IMR-90 (cell line): Measurements from ENCODE around the gene RSRC2. TPM values are rescaled to one million over a fixed set of nuclear protein-coding genes. Genes with fewer than 3 reads are reported as not detected.

Source experiments
- ATAC-seq: fragments of 200-7000 bp; cut with Tn5 transposase; 2 replicates; pipeline ENCODE4 v1.9.1; 2020; ENCODE audit warnings: low read depth, mild to moderate bottlenecking, moderate library complexity
- BruUV-seq: library from RNA; stranded (reverse); fragments of 400-500 nt; replicated peaks from 2 replicates; lab custom pipeline; 2021; lab: Mats Ljungman, UMichigan
- CTCF ChIA-PET: fragments of 300-600 bp; formaldehyde crosslinking; extraction: SDS; loops from one replicate; lab custom pipeline; 2021; ENCODE audit warnings: antibody characterized with exemption; lab: Yijun Ruan, JAX
- POLR2A ChIA-PET: fragments of 300-600 bp; sonication (Branson Sonifier 250); formaldehyde crosslinking; loops from one replicate; lab custom pipeline; 2022; ENCODE audit warnings: antibody characterized with exemption; ENCODE audit not compliant: unreplicated experiment; lab: Charles Lee
- DNase-seq: peaks from one replicate; pipeline ENCODE4 v3.0.0; 2013
- H2AFZ ChIP-seq: replicated peaks from 2 replicates; pipeline ENCODE3; 2013; ENCODE audit warnings: low read length, mild to moderate bottlenecking; ENCODE audit not compliant: poor library complexity
- H2AK5ac ChIP-seq: 2 replicates; pipeline ENCODE4 v1.6.1; 2013; ENCODE audit warnings: low read depth, low read length, inconsistent platforms
- H2AK9ac ChIP-seq: replicated peaks from 2 replicates; pipeline ENCODE3; 2013; ENCODE audit warnings: mild to moderate bottlenecking, low read depth, low read length, moderate library complexity; ENCODE audit not compliant: poor library complexity
- H2BK120ac ChIP-seq: 2 replicates; pipeline ENCODE4 v1.6.1; 2013; ENCODE audit warnings: low read depth, low read length, inconsistent platforms
- H2BK15ac ChIP-seq: 3 replicates; pipeline ENCODE4 v1.6.1; 2013; ENCODE audit warnings: low read depth, low read length, inconsistent platforms
- H2BK20ac ChIP-seq: 2 replicates; pipeline ENCODE4 v1.6.1; 2013; ENCODE audit warnings: low read depth, mild to moderate bottlenecking, inconsistent platforms, low read length, moderate library complexity
- H2BK5ac ChIP-seq: 2 replicates; pipeline ENCODE4 v1.6.1; 2013; ENCODE audit warnings: mild to moderate bottlenecking, low read depth, low read length, inconsistent platforms; ENCODE audit not compliant: poor library complexity, severe bottlenecking
- H3K14ac ChIP-seq: replicated peaks from 2 replicates; pipeline ENCODE4 v1.6.1; 2013; ENCODE audit warnings: low read depth, low read length, inconsistent platforms
- H3K18ac ChIP-seq: 2 replicates; pipeline ENCODE4 v1.6.1; 2013; ENCODE audit warnings: low read depth, low read length, control low read depth
- H3K23ac ChIP-seq: 2 replicates; pipeline ENCODE4 v1.6.1; 2013; ENCODE audit warnings: low read depth, low read length, inconsistent platforms
- H3K27ac ChIP-seq: 2 replicates; pipeline ENCODE4 v1.5.1; 2013; ENCODE audit warnings: mild to moderate bottlenecking, control low read depth, low read length; ENCODE audit not compliant: insufficient read depth
- H3K27me3 ChIP-seq: 2 replicates; pipeline ENCODE4 v1.6.1; 2013; ENCODE audit warnings: low read length; ENCODE audit not compliant: control insufficient read depth, insufficient read depth
- H3K36me3 ChIP-seq: 2 replicates; pipeline ENCODE4 v1.6.1; 2013; ENCODE audit warnings: low read length, mixed read lengths; ENCODE audit not compliant: control insufficient read depth, insufficient read depth
- H3K4ac ChIP-seq: 2 replicates; pipeline ENCODE4 v1.6.1; 2013; ENCODE audit warnings: low read depth, low read length, inconsistent platforms
- H3K4me1 ChIP-seq: 2 replicates; pipeline ENCODE4 v1.6.1; 2013; ENCODE audit warnings: low read length, mixed read lengths; ENCODE audit not compliant: control insufficient read depth, insufficient read depth
- H3K4me2 ChIP-seq: 2 replicates; pipeline ENCODE4 v1.6.1; 2013; ENCODE audit warnings: low read depth, mild to moderate bottlenecking, control low read depth, low read length, moderate library complexity
- H3K4me3 ChIP-seq: 2 replicates; pipeline ENCODE4 v1.5.1; 2013; ENCODE audit warnings: low read depth, mild to moderate bottlenecking, control low read depth, low read length, moderate library complexity; ENCODE audit not compliant: insufficient read depth
- H3K56ac ChIP-seq: 2 replicates; pipeline ENCODE4 v1.6.1; 2013; ENCODE audit warnings: low read length, inconsistent platforms; ENCODE audit not compliant: insufficient read depth; ENCODE audit errors: extremely low read depth
- H3K79me1 ChIP-seq, 2 experiments: 2 replicates each; pipeline ENCODE4 v1.6.1; 2013; ENCODE audit warnings: low read length in 2 of 2, inconsistent platforms in 1 of 2, low read depth in 1 of 2
- H3K9ac ChIP-seq: 2 replicates; pipeline ENCODE4 v1.6.1; 2013; ENCODE audit warnings: low read depth, low read length, control low read depth
- H3K9me1 ChIP-seq: 2 replicates; pipeline ENCODE4 v1.6.1; 2013; ENCODE audit warnings: low read length, inconsistent platforms; ENCODE audit not compliant: insufficient read depth
- H3K9me3 ChIP-seq: 2 replicates; pipeline ENCODE4 v1.6.1; 2013; ENCODE audit warnings: low read length; ENCODE audit not compliant: control insufficient read depth, insufficient read depth
- H4K20me1 ChIP-seq: 2 replicates; pipeline ENCODE4 v1.6.1; 2013; ENCODE audit warnings: low read length, inconsistent platforms; ENCODE audit not compliant: insufficient read depth
- H4K5ac ChIP-seq: 2 replicates; pipeline ENCODE4 v1.6.1; 2013; ENCODE audit warnings: mild to moderate bottlenecking, low read depth, low read length, control low read depth
- H4K8ac ChIP-seq, 2 experiments: 2 replicates each; pipeline ENCODE4 v1.6.1; 2013; ENCODE audit warnings: low read depth in 2 of 2, low read length in 2 of 2, control low read depth in 1 of 2, inconsistent platforms in 1 of 2
- H4K91ac ChIP-seq: 2 replicates; pipeline ENCODE4 v1.6.1; 2013; ENCODE audit warnings: low read depth, low read length, inconsistent platforms; ENCODE audit not compliant: insufficient read depth
- BHLHE40 ChIP-seq: fragments of 150-350 bp; IDR thresholded peaks from 2 replicates; pipeline ENCODE4 v1.6.1; 2016; ENCODE audit warnings: mild to moderate bottlenecking, low read depth, low read length
- CEBPB ChIP-seq: IDR thresholded peaks from 2 replicates; pipeline ENCODE4 v1.6.1; 2012; ENCODE audit warnings: low read depth, low read length, improper control_type of control experiment
- CHD1 ChIP-seq: IDR thresholded peaks from 2 replicates; pipeline ENCODE4 v1.6.1; 2012; ENCODE audit warnings: low read depth, low read length, improper control_type of control experiment
- CTCF ChIP-seq: conservative IDR thresholded peaks from 2 replicates; pipeline ENCODE4 v1.5.1; 2012; ENCODE audit warnings: mild to moderate bottlenecking, low read depth, low read length, improper control_type of control experiment
- ELK1 ChIP-seq: fragments of 150-350 bp; IDR thresholded peaks from 2 replicates; pipeline ENCODE4 v1.6.1; 2016; ENCODE audit warnings: low read depth, mild to moderate bottlenecking, low read length, moderate library complexity, borderline replicate concordance
- FOS ChIP-seq: fragments of 150-350 bp; IDR thresholded peaks from 2 replicates; pipeline ENCODE4 v1.6.1; 2016; ENCODE audit warnings: low read depth, low read length
- MAFK ChIP-seq: IDR thresholded peaks from 2 replicates; pipeline ENCODE4 v1.6.1; 2012; ENCODE audit warnings: low read depth, low read length, improper control_type of control experiment
- MAZ ChIP-seq: IDR thresholded peaks from 2 replicates; pipeline ENCODE4 v1.6.1; 2012; ENCODE audit warnings: low read depth, mild to moderate bottlenecking, low read length, improper control_type of control experiment, moderate library complexity, borderline replicate concordance
- MXI1 ChIP-seq: IDR thresholded peaks from 2 replicates; pipeline ENCODE4 v1.6.1; 2012; ENCODE audit warnings: low read depth, mild to moderate bottlenecking, low read length, moderate library complexity, borderline replicate concordance
- NFE2L2 ChIP-seq: fragments of 150-350 bp; IDR thresholded peaks from 2 replicates; pipeline ENCODE4 v1.6.1; 2016; ENCODE audit warnings: low read depth, mild to moderate bottlenecking, low read length
- POLR2A ChIP-seq: IDR thresholded peaks from 2 replicates; pipeline ENCODE4 v1.6.1; 2012; ENCODE audit warnings: mild to moderate bottlenecking, low read depth, low read length
- RAD21 ChIP-seq: IDR thresholded peaks from 2 replicates; pipeline ENCODE4 v1.6.1; 2012; ENCODE audit warnings: low read length, improper control_type of control experiment
- RCOR1 ChIP-seq: IDR thresholded peaks from 2 replicates; pipeline ENCODE4 v1.6.1; 2012; ENCODE audit warnings: mild to moderate bottlenecking, low read length, improper control_type of control experiment; ENCODE audit not compliant: insufficient replicate concordance
- RFX5 ChIP-seq: IDR thresholded peaks from 2 replicates; pipeline ENCODE4 v1.8.0; 2012; ENCODE audit warnings: low read depth, mild to moderate bottlenecking, low read length, moderate library complexity
- SMC3 ChIP-seq: fragments of 150-350 bp; IDR thresholded peaks from 2 replicates; pipeline ENCODE4 v1.6.1; 2016; ENCODE audit warnings: low read depth, mild to moderate bottlenecking, antibody characterized with exemption, low read length, moderate library complexity
- USF2 ChIP-seq: fragments of 150-350 bp; IDR thresholded peaks from 2 replicates; pipeline ENCODE4 v1.6.1; 2017; ENCODE audit warnings: mild to moderate bottlenecking, antibody characterized with exemption, low read length, low read depth
- WGBS, 2 experiments: methylation state at CpG; one replicate each; pipeline versions ENCODE4 v1.1.5 to v1.1.7; 2013; ENCODE audit warnings: missing lambda C conversion rate in 2 of 2; ENCODE audit not compliant: insufficient read length in 1 of 2; ENCODE audit errors: extremely low coverage in 2 of 2; 5-methylcytosine and 5-hydroxymethylcytosine counted together
- dilution Hi-C: fragments of 300-500 bp; cut with HindIII; formaldehyde crosslinking; loops from one replicate; pipeline ENCODE4 v1.14.3; 2018; ENCODE audit warnings: low sequenced_read_pairs; ENCODE audit not compliant: unreplicated experiment
- in situ Hi-C: fragments of 300-500 bp; cut with MboI; formaldehyde crosslinking; loops from 3 replicates; pipeline ENCODE4 v1.14.3; 2019; ENCODE audit warnings: low sequenced_read_pairs, inconsistent platforms, mixed read lengths
- intact Hi-C: fragments of 100-400 bp; cut with micrococcal nuclease; formaldehyde crosslinking; loops from 2 replicates; pipeline ENCODE4 v1.10.0; 2022
- polyA plus RNA-seq, 3 experiments: library from polyadenylated mRNA; depleted of rRNA; stranded (reverse); fragments of >200 nt; gene quantifications; 2 replicates each; pipeline ENCODE4 v1.2.3, GENCODE V29; 2012; ENCODE audit warnings: low replicate concordance in 1 of 3
- total RNA-seq: library from RNA; depleted of rRNA; stranded (reverse); fragments of >200 nt; gene quantifications from 2 replicates; pipeline ENCODE4 v1.2.3, GENCODE V29; 2012

RSRC2 gene
- total and polyA plus RNA-seq, 2 of the 4 experiments (the other 2 are of a cell fraction), result 18.6 to 31.5 TPM

- no peak overlapping the region for H4K91ac ChIP-seq
- no peak overlapping the region for H3K23ac ChIP-seq
- no peak overlapping the region for H3K4ac ChIP-seq
- no peak overlapping the region for H2BK20ac ChIP-seq
- no peaks in the 10 kb centered on the region for H3K27me3 ChIP-seq
- no peak overlapping the region for H4K8ac ChIP-seq
- H4K20me1 ChIP-seq, result no peaks in the 10 kb centered on the region; the same call in 1 of the 2 replicates
- H2BK5ac ChIP-seq, result no peak overlapping the region
- no peak overlapping the region for H2BK120ac ChIP-seq
- peaks cover 2% of the 10 kb centered on the region for H3K4me1 ChIP-seq
- POLR2A ChIA-PET, result no interaction called here
- H4K5ac ChIP-seq, result no peak overlapping the region
- H2AK5ac ChIP-seq, result no peak overlapping the region
- intact Hi-C loops (no loop called here), dilution Hi-C loops (no loop called here), in situ Hi-C loops (no loop called here)
- H3K27ac ChIP-seq, result no peak overlapping the region
- no peak overlapping the region for H3K4me2 ChIP-seq
- peaks cover 5% of the 10 kb centered on the region; the same call in 1 of the 2 replicates for H3K9me1 ChIP-seq
- H3K56ac ChIP-seq, result no peak overlapping the region
- no peak for ATAC-seq
- no peaks in the 10 kb centered on the region for H3K9me3 ChIP-seq
- no peak overlapping the region for H3K9ac ChIP-seq
- H3K4me3 ChIP-seq, result no peak overlapping the region
- H2AFZ ChIP-seq, result no peak overlapping the region
- H2BK15ac ChIP-seq, result no peak overlapping the region
- no peak for DNase-seq
- H3K79me1 ChIP-seq, result peaks cover 5 to 33% of the 10 kb centered on the region in 2 experiments
- CTCF ChIA-PET, result interaction anchor here (0.9 kb wide), 1 partner anchor 13 kb away, joined by 3 read pairs; no protein-coding TSS in a partner anchor
- TF ChIP-seq NFE2L2 (no peak), CEBPB (no peak), RAD21 (no peak), CHD1 (no peak), SMC3 (no peak), MXI1 (no peak), FOS (no peak), MAFK (no peak), RFX5 (no peak), POLR2A (no peak), RCOR1 (no peak), USF2 (no peak), MAZ (no peak), CTCF (no peak), BHLHE40 (no peak), ELK1 (no peak)
- 100% methylated on average over 1 of the region's 5 CpGs; no CpG with 5 or more reads in 1 of the 2 experiments for WGBS, 2 experiments
- no peak overlapping the region for H3K14ac ChIP-seq
- no peak overlapping the region for H2AK9ac ChIP-seq
- H3K18ac ChIP-seq, result no peak overlapping the region
- BruUV-seq, result no TSS peak
- H3K36me3 ChIP-seq, result peaks cover 39% of the 10 kb centered on the region
These were observed 42.8 kb downstream of the RSRC2 start for GRCh38 chr12:122483969-122484368.
